ENCODE results near the gene KRT76.
A peak's percentile ranks its signal among the peaks of the same experiment; 100 is the strongest.

Gene KRT76

DNA sequence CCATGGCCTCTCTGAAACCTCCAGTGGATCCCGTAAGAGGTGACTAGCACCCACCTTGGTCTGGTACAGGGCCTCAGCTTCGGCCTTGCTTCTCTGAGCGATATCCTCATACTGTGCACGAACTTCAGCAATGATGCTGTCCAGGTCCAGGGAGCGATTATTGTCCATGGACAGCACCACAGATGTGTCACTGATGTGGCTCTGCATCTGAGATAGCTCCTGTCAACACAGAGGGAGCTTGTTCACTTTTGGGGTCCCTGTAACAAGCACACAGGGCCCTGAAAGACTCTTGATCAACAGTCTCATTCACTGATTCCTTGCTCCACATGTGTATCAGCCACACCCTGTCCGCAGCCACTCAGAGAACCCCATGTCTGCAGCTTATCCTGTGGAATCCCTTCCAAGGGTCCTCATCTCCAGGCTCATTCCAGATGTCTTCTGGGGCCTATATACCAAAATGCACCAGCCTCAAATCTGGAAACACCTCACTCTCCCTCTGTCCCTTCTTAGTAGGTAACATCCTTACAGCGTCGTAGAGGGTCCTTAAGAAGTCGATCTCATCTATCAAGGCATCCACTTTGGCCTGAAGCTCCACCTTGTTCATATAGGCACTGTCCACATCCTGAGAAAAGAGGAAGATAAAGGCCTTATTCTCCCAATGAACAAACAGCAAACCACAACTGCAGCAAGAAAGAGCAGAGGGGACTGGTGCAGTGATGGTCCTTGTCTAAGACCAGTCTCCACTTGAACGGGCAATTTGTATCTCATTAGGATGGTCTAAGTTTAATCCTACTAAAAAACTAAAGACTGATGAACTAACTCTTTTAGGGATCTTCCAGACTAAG is 15.3 kb upstream of the KRT76 start:
- no peak for TF ChIP-seq CTCF (IDR thresholded peaks at IDR 0.05)

GRCh38 chr12:52791271-52792184 is 14.4 kb upstream of the KRT76 start:
- no peak overlapping the region for H3K27ac ChIP-seq
- H3K4me3 ChIP-seq = no peak overlapping the region
- DNase-seq (ENCODE audit: low spot score) = no peak
- TF ChIP-seq CTCF (IDR thresholded peaks at IDR 0.05) = no peak

More for the DNA sequence above, 15.3 kb upstream of the KRT76 start:
- no peak overlapping the region for H3K27ac ChIP-seq
- H3K4me3 ChIP-seq = no peak overlapping the region
- no peak for DNase-seq (ENCODE audit: low spot score)

DNA sequence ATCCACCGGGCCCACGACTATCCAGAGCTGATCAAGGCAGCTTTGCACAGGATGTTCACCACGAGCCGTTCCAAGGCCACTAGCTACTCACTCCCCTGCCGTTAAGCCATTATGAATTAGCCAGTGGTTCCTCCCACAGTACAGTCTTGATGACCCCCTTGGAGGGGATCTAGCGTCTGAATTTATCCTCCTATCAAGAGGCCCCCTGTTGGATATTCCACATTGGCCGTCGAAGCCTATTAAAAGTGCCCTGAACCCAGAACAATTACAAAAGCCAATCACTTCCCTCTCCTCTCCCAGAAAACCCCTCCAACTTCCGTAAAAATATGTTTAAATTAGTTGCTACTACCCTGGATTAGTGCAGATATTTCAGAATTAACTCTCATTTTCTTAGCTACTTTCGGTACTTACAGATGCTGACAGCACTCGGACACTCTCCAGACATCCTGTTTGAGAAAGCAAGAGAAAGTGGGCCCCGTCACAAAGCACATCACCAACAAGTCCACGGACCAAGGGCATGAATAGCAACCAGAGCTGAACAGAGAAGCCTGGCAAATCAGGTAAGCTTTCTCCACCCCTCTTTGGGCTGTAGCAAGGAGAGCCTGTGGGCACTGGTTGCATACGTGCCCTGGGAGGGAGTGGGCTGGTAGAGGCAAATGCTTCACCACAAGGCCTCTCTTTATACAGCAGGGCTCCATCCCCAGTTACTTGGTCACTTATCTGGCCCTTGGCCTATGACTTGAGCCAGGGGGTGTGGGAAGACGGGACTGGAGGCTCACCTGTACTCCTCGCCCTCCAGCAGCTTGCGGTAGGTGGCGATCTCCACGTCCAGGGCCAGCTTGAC is 13.5 kb upstream of the KRT76 start:
- DNase-seq (ENCODE audit: low spot score) = no peak
- Histone ChIP-seq H3K27ac (no peak overlapping the region), H3K4me3 (peak overlapping the region; percentile 50)
- no peak for TF ChIP-seq CTCF (IDR thresholded peaks at IDR 0.05)

DNA sequence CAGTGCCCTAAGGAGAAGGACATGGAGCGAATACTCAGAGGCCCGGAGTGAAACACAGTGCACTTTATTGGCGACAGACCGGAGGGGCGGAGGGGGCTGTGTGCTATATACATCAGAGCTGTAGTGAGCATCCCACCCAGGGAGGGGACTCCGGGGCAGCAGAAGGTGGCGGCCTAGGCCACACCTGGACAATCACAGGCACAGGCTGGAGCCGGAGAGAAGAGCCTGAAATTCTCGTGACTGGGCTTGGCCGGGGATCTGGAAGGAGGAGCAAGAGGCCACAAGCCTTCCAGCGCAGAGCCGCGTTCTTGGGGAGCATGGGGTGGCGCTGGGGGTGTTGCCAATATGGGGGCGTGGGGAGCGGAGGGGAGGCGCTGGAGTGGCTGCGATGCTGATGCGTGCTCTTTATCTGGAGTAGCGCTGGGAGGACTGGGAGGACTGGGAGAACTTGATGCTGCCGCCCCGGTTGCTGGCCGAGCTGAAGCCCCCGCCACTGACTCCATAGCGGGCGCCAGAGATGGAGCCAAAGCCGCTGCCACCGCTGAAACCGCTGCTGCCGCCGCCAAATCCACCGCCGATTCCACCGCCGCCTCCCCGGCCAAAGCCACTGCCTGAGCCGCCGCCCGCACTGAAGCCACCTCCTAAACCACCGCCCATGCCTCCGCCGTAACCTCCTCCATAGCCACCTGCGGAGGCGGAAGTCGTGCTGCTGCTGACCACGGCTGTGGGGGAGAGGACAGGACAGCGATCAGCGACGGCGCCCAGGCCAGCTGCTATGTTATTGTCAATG is 12.7 kb upstream of the KRT76 start:
- no peak for DNase-seq (ENCODE audit: low spot score)
- peak overlapping the region; percentile 50 for H3K4me3 ChIP-seq
- TF ChIP-seq CTCF (IDR thresholded peaks at IDR 0.05) = no peak
- H3K27ac ChIP-seq = no peak overlapping the region

DNA sequence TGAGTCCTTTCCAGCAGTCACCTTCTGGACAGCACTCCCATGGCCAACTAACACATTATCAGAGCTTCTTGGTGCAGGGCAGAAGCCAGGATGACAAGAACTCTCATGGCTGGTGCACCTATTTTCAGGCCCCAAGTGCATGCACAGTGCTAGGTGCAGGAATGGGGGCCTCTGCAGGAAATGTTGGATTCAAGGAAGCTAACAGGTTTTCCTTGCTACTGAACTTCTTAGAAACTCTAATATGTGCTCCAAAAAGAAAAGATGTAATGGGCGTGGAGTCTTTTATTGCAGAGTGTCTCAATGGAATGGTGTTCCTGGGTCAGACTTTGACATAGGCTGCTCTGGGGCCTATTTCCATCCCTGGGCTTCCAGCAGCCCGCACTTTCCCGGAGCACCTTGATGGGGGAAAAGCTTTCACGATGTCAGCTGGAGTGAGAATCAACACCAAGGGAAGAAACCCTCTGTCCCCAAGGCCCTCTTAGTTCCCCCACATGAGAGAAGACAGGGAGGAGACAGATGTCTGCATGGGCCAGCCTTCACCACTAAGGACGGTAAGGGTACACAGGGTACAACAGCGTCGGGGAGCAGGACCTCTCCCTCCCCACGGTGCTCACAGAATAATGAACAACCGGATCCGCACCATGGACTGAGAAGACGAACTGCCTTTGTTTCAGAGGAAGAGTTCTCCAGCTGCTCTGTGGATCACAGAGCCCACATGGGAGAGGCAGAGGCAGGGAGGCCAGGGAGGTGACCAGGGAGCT is 11.9 kb upstream of the KRT76 start:
- no peak for TF ChIP-seq CTCF (IDR thresholded peaks at IDR 0.05)

More for the DNA sequence above, 11.9 kb upstream of the KRT76 start:
- Histone ChIP-seq H3K27ac (no peak overlapping the region), H3K4me3 (no peak overlapping the region)
- no peak for DNase-seq (ENCODE audit: low spot score)
